COLO668 (cell line): ENCODE data around the gene RELT.
"Not testable (repeated sequence)": the region's sequence is repeated elsewhere in the genome, so short reads cannot be mapped to it uniquely, and the experiment has no call there.

Source experiments
- DNase-seq: peaks from one replicate; lab custom pipeline; 2025; ENCODE audit not compliant: unreplicated experiment; lab: John Stamatoyannopoulos, UW

The RELT gene

DNA sequence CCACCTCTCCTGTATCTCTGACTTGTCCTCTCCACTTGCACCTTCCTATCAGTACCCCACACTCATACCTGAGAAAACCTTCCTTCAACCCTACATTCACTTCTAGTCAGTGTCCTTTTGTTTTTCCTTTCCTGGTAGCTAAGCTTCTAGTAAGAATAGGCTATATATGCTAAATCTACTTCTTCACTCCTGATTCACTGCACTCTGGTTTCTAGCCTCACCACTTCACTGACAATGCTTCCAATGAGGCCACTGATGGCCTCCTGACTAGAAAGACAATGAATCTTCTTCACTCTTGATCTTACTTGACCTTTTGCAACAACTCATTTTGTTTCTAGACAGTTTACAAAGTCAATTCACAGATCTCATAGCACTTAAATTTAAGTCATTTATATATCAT, 52.0 kb downstream of the RELT start:
- DNase-seq = no peak

DNA sequence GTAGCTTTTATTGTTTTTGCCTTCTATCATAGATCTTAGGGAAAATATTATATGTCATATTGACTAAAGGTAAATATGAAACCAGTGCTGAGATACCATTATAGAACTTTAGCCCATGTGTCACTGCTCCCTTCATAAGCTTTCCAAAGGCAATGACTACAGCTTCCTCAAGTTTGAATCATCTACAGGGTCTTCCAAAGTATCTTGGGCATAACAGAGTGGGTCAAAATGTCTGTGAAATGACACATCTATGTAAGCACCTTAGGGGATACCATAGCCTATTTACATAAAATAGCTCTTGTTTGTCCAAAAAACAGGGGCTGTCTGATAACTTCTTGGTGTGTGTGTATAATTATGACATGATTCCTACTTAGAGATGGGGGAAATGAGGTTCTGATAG, 52.5 kb downstream of the RELT start:
- no peak for DNase-seq

DNA sequence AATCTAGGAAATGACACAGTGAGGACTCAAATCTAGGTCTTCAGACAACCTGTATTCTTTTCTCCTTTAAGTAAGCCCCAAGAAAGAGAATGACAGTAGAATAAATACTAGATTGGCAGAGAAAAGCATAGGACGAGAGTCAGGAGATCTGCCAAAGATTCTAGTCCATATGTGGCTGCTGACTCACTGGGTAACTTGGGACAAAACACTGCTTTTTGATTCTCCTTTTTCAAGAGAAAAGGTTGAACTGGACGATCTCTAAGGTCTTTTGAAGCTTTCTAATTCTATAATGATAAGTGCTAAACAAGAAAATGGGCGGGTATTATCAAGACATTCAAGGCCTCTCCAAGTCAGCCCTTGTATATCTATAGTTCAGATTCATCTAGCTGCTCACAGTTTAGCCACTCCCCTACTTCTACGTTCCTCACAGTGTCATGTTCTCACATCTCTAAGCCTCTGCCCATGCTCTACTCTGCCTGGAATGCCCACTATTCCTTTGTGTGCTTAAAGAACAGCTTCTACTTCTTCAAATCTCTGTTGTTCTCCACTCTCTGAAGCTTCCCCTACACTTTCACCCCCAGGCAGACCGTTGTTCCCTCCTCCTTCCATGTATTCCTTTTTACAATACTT, 53.0 kb downstream of the RELT start:
- DNase-seq = no peak

DNA sequence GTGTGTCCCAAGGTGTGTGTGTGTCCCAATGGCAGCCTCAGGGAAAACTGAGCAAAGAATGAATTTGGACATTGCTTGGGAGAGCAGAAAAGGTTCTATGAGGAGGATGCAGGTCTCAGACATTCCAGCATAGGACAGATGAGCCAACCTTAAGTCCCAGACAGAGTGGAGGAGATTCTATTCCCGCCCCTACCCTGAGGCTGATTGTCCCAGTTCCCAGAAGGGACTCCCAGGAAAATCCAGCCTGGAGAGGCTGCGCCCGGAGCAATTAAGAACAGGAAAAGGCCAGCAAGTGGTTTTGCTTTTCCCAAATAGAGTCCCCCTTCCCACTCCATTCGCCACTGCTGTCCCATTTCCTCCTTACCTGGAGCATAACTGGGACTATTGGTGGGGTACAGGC, 54.1 kb downstream of the RELT start:
- DNase-seq = no peak

DNA sequence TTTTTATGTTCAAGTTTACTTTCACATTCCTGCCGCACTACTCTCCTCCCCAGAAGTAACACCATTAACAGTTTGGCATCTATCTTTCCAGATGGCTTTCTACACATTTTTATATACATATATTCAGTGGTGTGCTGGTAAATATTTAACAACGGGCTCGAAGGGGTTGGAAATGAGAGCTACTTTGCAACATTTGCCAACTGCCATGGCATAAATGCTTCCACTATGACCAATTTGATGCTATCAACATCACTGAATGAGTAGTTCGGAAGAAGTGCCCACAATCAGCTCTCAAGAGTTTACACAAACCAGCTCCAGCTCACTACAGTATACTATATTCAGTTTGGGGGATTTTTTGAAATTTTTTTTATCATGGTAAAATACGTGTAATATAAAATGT, 55.2 kb downstream of the RELT start:
- DNase-seq = no peak

DNA sequence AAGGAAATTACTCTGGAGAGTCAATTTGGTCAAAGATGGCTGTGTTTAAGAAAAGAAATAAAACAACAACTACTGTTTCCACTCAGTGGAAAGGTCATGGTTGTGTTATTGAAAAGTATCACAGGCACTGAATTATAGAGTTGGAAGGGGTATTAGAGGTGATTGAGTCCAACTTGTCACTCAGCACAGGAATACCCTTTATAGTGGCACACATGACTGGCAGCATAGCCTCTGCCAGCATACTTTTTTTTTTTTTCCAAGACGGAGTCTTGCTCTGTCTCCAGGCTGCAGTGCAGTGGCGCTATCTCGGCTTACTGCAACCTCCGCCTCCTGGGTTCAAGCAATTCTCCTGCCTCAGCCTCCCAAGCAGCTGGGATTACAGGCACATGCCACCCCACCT, 60.7 kb downstream of the RELT start:
- not testable (repeated sequence) for DNase-seq

DNA sequence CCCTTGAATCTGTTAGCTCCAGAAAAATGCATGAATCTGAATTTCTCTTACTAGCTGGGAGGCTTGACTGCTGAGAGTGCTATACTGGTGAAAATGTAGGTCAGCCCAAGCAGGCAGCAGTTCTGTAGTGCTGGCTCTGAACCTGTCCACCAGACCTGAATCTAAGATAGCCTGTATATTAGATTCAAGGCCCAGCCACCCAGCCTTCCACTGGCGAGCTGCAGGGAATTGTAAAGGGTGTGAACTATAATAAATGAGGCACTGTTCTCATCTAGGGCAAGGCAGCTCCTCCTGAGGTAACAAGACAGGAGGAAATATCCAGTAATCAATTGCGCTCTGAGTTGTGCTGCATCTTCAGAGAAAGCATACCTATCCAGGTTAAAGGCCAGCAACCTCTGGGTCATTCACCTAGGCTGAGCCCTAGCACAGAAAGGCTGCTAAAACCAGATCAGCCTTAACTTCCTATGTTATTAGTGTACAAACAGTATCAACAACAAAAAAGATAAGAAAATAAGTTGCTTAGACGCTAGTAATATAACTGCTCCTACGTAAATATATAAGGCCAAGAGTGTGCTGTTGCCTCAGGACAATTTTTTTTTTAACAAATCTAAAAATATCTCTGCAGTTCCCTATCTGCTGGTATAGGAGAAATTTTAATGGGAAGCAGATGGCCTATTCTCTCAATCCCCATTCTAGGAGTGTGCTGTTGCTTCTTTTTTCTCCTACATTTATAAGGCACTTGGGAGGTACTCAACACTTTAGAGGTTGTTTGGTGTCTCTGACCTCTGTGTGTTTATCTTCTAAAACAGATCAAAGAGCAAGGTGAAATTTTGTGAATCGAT, 63.0 kb downstream of the RELT start:
- no peak for DNase-seq

DNA sequence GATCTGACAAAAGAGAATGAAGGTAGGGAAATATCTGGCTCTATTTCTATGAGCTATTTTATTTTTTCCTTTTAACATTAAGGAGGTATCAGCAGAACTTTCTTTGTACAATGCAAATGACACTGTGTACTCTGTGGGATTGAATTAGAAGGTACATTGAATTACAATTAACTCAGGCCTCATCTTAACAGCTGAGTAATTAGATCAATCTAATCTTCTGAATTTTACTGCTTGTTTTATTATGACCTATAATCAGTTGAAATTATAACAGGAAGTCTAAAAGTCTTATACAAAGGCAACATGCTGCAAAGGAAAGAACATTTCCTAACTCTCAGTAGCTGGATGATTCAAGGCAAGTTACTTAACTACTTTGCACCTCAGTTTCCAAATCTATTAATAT, 69.8 kb downstream of the RELT start:
- DNase-seq = no peak

DNA sequence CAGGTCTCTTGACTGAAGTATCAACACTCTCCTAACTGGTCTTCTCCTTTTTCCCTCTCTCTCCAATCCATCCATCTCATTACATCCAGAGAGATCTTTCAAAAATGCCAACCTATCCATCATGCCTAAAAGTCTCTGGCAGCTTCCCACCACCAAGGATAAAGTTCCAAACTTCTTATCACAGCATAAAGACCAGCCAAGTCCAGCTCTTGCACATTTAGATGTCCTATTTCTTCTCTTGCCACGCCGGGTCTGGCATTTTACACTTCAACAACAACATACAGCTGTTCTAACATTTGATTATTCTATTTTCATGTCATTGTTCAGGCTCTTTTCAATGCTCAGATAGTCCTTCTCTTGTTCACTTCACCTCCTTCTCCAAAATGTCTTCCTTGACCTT, 70.6 kb downstream of the RELT start:
- no peak for DNase-seq
